Spinal cord (tissue), 10 donors: Measurements from ENCODE around the gene BAG5. TPM values are rescaled to one million over a fixed set of nuclear protein-coding genes. Genes with fewer than 3 reads are reported as not detected.
"Not testable (repeated sequence)": the region's sequence is repeated elsewhere in the genome, so short reads cannot be mapped to it uniquely, and the experiment has no call there.

Experiments used
- DNase-seq, 6 donors: peaks; one replicate each; pipeline versions ENCODE4 v3.0.0 to v3.0.0-alpha.2; 2013 to 2015; ENCODE audit warnings: low spot score in 6 of 6, low read depth in 4 of 6
- H3K27ac ChIP-seq: one replicate; pipeline ENCODE4 v1.5.1; 2013; ENCODE audit warnings: low read depth, low read length, control low read depth
- H3K27me3 ChIP-seq: one replicate; pipeline ENCODE4 v1.6.1; 2013; ENCODE audit warnings: low read length; ENCODE audit not compliant: control insufficient read depth, insufficient read depth
- H3K36me3 ChIP-seq: one replicate; pipeline ENCODE4 v1.6.1; 2013; ENCODE audit warnings: low read length; ENCODE audit not compliant: control insufficient read depth, insufficient read depth
- H3K4me1 ChIP-seq: one replicate; pipeline ENCODE4 v1.6.1; 2013; ENCODE audit warnings: low read length; ENCODE audit not compliant: control insufficient read depth, insufficient read depth
- H3K4me3 ChIP-seq: one replicate; pipeline ENCODE4 v1.5.1; 2013; ENCODE audit warnings: low read depth, low read length, control low read depth
- H3K9me3 ChIP-seq: one replicate; pipeline ENCODE4 v1.6.1; 2013; ENCODE audit warnings: low read length; ENCODE audit not compliant: control insufficient read depth, insufficient read depth
- WGBS: methylation state at CpG from one replicate; pipeline ENCODE4 v1.1.5; 2013; ENCODE audit warnings: missing lambda C conversion rate; ENCODE audit not compliant: insufficient coverage; 5-methylcytosine and 5-hydroxymethylcytosine counted together
- polyA plus RNA-seq, 2 donors: library from polyadenylated mRNA; unstranded; fragments of 120-200 nt; gene quantifications; one replicate each; pipeline ENCODE4 v1.2.1, GENCODE V29; 2013; ENCODE audit not compliant: insufficient read length in 2 of 2
- total RNA-seq, 2 donors: library from RNA; depleted of rRNA in 1 of 2; stranded (reverse); fragments of 120-200 nt in 1 of 2; fragments of >200 nt in 1 of 2; gene quantifications; one replicate each; pipeline versions ENCODE4 v1.2.3 to v1.2.4, GENCODE V29; 2013 to 2014
- donor health status: healthy.

Gene BAG5
- total and polyA plus RNA-seq, 4 donors = 20.5 to 32.4 (median 23.1) TPM

DNA sequence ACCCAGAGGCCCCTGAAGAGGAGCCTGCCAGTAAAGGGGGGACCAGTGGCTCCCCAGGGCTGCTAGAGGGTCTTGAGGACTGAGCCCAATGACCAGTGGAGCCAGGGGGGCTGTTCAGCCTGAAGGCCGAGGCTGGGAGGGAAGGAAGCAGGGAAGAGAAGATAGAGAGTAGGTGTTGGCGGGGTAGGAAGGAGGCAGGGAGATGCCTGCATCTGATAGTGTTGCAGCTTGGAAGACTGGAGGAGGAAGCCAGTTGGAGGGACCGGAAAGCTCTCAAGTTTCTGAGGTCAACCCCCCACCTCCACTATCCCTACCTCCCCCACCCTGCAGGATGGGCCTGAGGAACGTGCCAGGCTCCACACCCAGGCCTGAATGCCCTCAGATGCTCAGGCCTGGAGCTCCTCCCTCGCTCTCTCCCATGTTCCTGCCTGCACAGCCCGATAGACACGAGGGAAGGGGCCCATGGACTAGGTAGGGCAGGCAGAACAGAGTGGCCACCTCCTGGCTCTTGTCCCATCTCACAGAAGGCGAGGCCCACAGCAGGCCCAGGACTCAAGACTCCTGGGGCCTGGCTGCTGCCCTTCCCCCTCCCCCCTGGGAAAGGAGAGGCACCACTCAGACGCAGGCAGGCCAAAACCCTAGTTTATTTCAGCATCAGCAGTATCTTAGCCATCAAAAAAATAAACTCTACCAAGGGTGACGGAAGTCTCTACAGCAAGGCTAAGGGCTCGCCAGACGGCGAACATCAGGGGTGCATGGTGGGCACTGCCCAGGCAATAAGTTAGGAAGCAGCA lies 43.2 kb downstream of the BAG5 start:
- 48% methylated on average over 8 of the region's 13 CpGs for whole genome bisulfite sequencing
- Histone ChIP-seq H3K4me3 (peak overlapping the region; percentile 43), H3K27ac (peak overlapping the region; percentile 69), H3K27me3 (no peaks in the 10 kb centered on the region), H3K4me1 (peaks cover 69% of the 10 kb centered on the region), H3K9me3 (no peaks in the 10 kb centered on the region), H3K36me3 (peaks cover 51% of the 10 kb centered on the region)
- DNase-seq = peak in 1 of 6 donors; percentile 43

DNA sequence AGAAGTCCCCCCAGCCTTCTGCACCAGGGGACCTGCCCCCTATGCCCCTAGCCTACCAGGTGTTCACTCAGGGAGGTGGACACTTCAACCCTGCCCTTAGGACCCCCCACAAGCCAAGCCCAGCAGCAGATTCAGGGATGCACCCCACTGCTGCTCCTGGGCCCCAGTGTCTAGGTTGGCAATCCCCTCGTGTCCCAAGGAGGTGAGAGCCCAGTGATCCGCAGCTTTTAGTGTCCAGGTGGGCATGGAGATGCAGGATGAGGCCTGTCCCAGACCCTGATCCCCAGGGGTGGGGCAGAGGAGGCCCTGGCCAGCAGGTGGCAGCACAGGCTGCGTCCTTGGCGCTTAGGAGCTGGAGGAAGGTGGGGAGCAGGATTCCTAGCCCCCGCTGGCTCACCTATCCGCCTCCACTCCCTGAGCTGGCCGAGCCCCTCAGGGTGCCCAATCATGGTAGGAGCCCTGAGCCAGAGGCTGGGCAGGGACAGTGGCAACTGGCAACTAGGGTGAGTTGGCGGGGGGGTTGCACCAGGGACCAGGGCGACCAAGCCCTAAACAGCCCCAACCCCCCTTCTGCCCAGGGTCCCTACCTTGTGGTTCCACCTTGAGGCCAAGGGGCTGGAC lies 43.9 kb downstream of the BAG5 start:
- 28% methylated on average over 6 of the region's 9 CpGs for WGBS
- DNase-seq = peak in 2 of 6 donors; percentile 53 to 77
- peaks cover 68% of the 10 kb centered on the region for H3K4me1 ChIP-seq
- H3K4me3 ChIP-seq = no peak overlapping the region
- H3K27ac ChIP-seq = peak overlapping the region; percentile 69
- H3K27me3 ChIP-seq = no peaks in the 10 kb centered on the region
- peaks cover 54% of the 10 kb centered on the region for H3K36me3 ChIP-seq
- H3K9me3 ChIP-seq = no peaks in the 10 kb centered on the region

DNA sequence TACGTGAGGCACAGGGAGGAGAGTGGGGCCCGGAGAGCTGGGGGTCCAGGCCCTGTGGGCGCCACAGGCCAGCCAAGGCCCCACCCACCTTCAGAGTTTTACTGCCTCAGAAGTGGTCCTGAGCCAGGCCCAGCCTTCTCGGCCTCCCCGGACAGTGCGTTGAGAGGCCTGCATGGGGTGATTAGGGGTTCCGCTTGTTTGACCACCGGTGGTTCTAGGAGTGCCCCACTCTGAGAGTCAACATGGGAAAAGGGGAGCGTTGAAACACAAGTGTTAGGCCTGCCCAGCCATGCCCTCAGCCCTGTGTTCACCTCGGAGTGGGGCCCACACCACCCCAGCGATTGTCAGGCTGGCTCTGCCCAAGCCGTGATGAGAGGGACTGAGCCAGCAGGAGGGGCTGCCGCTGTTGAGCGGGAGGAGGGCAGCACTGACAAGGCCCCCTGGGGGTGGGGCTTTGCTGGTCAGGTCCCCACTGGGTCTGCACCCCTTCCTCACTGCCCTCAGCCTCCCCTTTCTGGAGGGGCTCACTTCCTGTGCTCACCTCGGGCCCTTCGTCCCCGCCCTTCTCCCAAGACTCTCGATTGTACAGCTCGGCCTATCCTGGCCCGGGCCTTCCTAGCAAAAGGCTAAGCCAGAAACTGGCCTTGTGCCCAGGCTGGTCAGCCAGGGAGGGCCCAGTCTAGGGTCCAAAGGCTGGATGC lies 44.6 kb downstream of the BAG5 start:
- WGBS = 22% methylated on average over 19 of the region's 20 CpGs
- DNase-seq = peak in 2 of 6 donors; percentile 43 to 74
- no peak overlapping the region for H3K4me3 ChIP-seq

DNA sequence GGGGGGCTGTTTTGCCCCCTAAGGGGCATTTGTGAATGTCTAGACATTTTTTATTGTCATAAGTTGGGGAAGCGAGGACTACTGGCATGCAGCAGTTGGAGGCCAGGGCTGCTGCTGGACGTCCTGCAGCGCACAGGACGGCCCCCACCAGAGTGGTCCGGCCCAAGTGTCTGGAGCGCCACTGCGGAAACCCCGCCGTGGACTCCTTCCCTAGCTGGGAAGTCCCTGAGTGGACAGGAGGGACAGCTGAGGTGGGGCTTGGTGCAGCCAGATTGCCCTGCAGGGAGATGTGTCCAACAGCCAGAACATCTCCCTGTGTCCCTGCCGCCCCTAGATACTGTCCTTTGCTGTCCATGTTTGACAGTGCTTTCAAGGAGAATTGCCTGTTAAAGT lies 45.3 kb downstream of the BAG5 start:
- H3K4me1 ChIP-seq = peaks cover 74% of the 10 kb centered on the region
- no peak for DNase-seq
- H3K9me3 ChIP-seq = no peaks in the 10 kb centered on the region
- peaks cover 62% of the 10 kb centered on the region for H3K36me3 ChIP-seq
- no peak overlapping the region for H3K4me3 ChIP-seq
- peak overlapping the region; percentile 69 for H3K27ac ChIP-seq
- no peaks in the 10 kb centered on the region for H3K27me3 ChIP-seq
- WGBS = 62% methylated on average over 7 of the region's 10 CpGs

More for the DNA sequence above, 44.6 kb downstream of the BAG5 start:
- peak overlapping the region; percentile 69 for H3K27ac ChIP-seq
- H3K36me3 ChIP-seq = peaks cover 57% of the 10 kb centered on the region
- H3K4me1 ChIP-seq = peaks cover 68% of the 10 kb centered on the region
- no peaks in the 10 kb centered on the region for H3K9me3 ChIP-seq
- no peaks in the 10 kb centered on the region for H3K27me3 ChIP-seq

DNA sequence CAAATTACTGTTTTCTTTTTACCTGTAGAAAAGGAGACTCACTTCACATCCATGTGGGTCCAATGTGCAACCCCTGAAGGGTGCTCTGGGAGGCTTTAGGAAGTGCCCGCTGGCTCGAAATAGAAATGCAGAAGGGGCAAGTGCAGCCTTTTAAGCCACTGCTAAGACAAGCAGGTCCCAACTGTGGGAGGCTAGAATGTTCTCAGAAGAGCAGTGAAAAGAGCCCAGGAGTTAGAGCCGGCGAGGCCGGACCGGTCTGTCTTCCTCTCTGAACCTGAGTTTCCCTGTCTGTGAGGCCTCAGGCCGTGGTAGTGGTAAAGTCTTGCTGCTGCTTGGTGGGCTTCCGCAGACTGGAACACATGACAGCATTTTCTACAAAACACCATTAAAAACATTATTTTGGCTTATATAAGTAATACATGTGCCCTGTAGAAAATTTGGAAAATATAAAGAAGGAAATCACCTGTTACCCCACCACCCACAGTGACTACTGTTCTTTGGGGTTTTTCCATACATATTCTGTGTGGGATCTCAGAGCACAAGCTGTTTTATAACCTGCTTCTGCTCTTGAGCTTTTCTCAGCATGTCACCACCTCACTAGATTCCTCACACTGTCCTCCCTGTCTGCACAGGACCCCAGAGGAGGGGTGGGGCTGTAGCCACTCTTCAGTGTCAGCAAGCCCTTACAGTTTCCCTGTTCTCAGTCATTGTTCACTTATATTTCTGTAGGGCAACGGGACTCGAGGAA lies 45.9 kb downstream of the BAG5 start:
- Histone ChIP-seq H3K4me1 (peaks cover 74% of the 10 kb centered on the region), H3K36me3 (peaks cover 64% of the 10 kb centered on the region), H3K4me3 (no peak overlapping the region), H3K27me3 (no peaks in the 10 kb centered on the region), H3K27ac (peak overlapping the region; percentile 7), H3K9me3 (no peaks in the 10 kb centered on the region)
- WGBS = 59% methylated on average over 3 of the region's 10 CpGs
- no peak for DNase-seq

DNA sequence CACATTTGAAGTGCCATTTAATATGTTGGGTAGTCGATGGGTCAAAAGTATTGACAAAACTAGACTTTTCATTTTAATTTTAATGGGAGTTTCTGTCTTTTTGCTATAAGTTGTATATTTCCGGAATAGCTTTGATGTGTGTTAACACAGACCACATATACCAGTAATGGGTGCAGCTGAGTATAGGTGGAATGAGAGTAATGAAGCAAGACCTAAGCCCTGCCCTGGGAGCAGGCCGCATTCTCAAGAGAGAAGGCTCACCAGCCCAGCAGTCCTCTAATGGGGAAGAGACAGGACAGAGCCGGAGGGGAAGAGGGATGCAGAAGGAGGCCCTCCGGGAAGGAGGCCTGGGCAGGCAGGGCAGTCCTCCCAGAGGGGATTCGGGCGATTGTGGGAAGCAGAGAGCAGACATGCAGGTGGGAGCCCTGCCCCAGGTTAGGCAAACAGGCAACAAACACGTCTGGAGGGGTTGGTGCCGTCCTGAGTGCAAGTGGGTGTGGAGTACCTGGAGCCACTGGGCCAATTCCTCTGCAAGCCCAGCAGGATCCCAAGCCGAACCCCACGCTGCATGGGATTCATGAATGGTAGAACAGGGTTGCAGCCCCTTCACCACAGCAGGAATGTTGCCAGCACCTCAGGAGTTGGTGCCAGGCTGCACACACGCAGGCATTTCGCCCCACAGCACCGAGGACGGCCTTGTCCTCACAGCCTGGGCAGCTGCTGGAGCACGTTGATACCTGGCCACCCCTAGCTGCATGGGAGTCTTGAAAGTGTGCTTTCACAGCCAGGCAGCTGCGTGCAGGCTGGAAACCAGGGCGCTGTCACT lies 47.6 kb downstream of the BAG5 start:
- no peak overlapping the region for H3K4me3 ChIP-seq
- H3K4me1 ChIP-seq = peaks cover 64% of the 10 kb centered on the region
- WGBS = 85% methylated on average over 16 of the region's 18 CpGs
- no peak for DNase-seq
- H3K36me3 ChIP-seq = peaks cover 68% of the 10 kb centered on the region
- H3K9me3 ChIP-seq = no peaks in the 10 kb centered on the region
- H3K27ac ChIP-seq = no peak overlapping the region
- H3K27me3 ChIP-seq = no peaks in the 10 kb centered on the region

DNA sequence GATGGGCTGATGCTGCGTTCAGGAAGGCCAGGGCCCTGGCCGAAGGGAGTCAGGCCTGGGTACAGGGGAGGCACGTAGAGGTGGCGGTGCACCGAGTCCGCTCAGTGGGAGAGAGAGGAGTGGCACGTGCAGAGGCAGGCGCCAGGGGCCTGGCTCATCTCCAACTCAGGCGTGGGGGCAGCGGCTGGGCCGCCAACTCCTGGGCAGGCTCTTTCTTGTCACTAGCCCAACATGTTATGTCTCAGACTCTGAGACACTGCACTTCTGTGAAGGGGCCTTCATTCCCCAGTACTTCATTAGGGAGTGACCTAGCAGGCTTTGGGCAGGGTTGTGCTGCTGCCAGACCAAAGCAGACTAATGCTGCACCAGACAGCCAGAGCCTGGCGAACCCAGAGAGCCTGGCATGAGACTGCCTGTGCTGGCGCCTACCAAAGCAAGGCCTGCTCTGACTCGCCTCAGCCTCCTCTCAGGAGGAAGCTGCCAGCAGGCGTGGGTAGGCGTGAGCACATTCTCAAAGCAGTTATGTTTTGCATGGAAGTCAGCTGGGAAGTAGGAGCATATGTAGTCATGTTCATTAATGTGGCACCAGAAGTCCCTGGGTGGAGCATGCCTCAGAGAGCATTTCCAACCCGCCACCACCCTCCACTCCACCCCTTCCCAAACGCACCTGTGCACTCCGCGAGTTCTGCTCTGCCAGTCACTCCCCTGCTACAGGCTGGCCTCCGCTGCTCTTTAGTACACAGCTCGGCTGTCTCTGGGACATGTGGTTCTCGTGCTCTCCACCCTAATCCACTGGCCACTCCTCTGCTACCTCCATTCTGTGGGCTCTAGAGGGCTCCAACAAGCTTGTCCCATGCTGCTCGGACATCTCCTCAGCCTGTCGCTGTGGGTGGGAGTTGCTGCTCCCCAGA lies 49.5 kb downstream of the BAG5 start:
- Histone ChIP-seq H3K4me3 (no peak overlapping the region), H3K27ac (peak overlapping the region; percentile 79), H3K36me3 (peaks cover 67% of the 10 kb centered on the region), H3K27me3 (no peaks in the 10 kb centered on the region), H3K9me3 (no peaks in the 10 kb centered on the region), H3K4me1 (peaks cover 46% of the 10 kb centered on the region)
- WGBS = 26% methylated on average over 22 of the region's 25 CpGs
- peak in 3 of 6 donors; percentile 59 to 92 (median 80) for DNase-seq

DNA sequence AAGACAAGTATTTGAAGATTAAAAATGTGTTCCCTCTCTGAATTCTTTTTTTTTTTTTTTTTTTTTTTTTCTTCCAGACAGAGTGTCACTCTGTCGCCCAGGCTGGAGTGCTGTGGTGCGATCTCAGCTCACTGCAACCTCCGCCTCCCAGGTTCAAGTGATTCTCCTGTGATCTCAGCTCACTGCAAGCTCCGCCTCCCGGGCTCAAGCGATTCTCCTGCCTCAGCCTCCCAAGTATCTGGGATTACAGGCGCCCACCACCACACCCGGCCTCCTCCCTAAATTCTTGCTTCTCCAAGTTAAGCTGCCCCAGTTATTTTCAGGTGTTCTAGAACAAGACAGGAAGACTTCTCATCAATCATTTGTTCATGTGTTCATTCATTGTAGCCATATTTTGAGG lies 50.3 kb downstream of the BAG5 start:
- WGBS = 92% methylated on average over 8 of the region's 8 CpGs
- H3K4me1 ChIP-seq = peaks cover 38% of the 10 kb centered on the region
- not testable (repeated sequence) for H3K4me3 ChIP-seq, H3K27me3 ChIP-seq, DNase-seq, H3K9me3 ChIP-seq
- peak overlapping the region; percentile 79 for H3K27ac ChIP-seq
- peaks cover 61% of the 10 kb centered on the region for H3K36me3 ChIP-seq
